Iris pigment epithelial cell (primary cell): Measurements from ENCODE around the gene TNFRSF21.
"Not testable (repeated sequence)": the region's sequence is repeated elsewhere in the genome, so short reads cannot be mapped to it uniquely, and the experiment has no call there.

Experiments
- DNase-seq: peaks from one replicate; pipeline ENCODE4 v3.0.0-alpha.2; 2011; ENCODE audit warnings: low read depth

Gene TNFRSF21

GRCh38 chr6:47288267-47289090 is 21.2 kb downstream of the TNFRSF21 start:
- DNase-seq = no peak

- DNase-seq = no peak
Measured at GRCh38 chr6:47286301-47286700, 23.4 kb downstream of the TNFRSF21 start.

GRCh38 chr6:47283993-47284392 is 25.7 kb downstream of the TNFRSF21 start:
- DNase-seq = no peak

- DNase-seq = peak; percentile 84
Measured at GRCh38 chr6:47278545-47278944, 31.2 kb downstream of the TNFRSF21 start.

- DNase-seq = no peak
Measured at GRCh38 chr6:47277702-47278101, 32.0 kb downstream of the TNFRSF21 start.

GRCh38 chr6:47276377-47276776 is 33.3 kb downstream of the TNFRSF21 start:
- DNase-seq = no peak

GRCh38 chr6:47275640-47276039 is 34.1 kb downstream of the TNFRSF21 start:
- DNase-seq = no peak

GRCh38 chr6:47275132-47275531 is 34.6 kb downstream of the TNFRSF21 start:
- not testable (repeated sequence) for DNase-seq

- peak; percentile 15 for DNase-seq
Measured at GRCh38 chr6:47268572-47269187, 41.0 kb downstream of the TNFRSF21 start.

- DNase-seq = peak; percentile 60
Measured at GRCh38 chr6:47267301-47267700, 42.4 kb downstream of the TNFRSF21 start.

GRCh38 chr6:47265971-47266370 is 43.7 kb downstream of the TNFRSF21 start:
- DNase-seq = no peak

- no peak for DNase-seq
Measured at GRCh38 chr6:47264775-47265184, 44.9 kb downstream of the TNFRSF21 start.

- no peak for DNase-seq
Measured at GRCh38 chr6:47263268-47263667, 46.4 kb downstream of the TNFRSF21 start.

- DNase-seq = no peak
Measured at GRCh38 chr6:47262231-47262630, 47.5 kb downstream of the TNFRSF21 start.

- no peak for DNase-seq
Measured at GRCh38 chr6:47261191-47261590, 48.5 kb downstream of the TNFRSF21 start.

GRCh38 chr6:47260021-47260420 is 49.7 kb downstream of the TNFRSF21 start:
- no peak for DNase-seq

GRCh38 chr6:47258724-47259347 is 50.9 kb downstream of the TNFRSF21 start:
- DNase-seq = no peak

GRCh38 chr6:47256981-47257730 is 52.5 kb downstream of the TNFRSF21 start:
- no peak for DNase-seq

GRCh38 chr6:47256361-47256760 is 53.3 kb downstream of the TNFRSF21 start:
- DNase-seq = peak; percentile 27

GRCh38 chr6:47254906-47255305 is 54.8 kb downstream of the TNFRSF21 start:
- no peak for DNase-seq

GRCh38 chr6:47254051-47254450 is 55.7 kb downstream of the TNFRSF21 start:
- no peak for DNase-seq

- DNase-seq = no peak
Measured at GRCh38 chr6:47253136-47253535, 56.6 kb downstream of the TNFRSF21 start.
